MM.1S (cell line): Measurements from ENCODE around the gene GAS7.

Source experiments
- DNase-seq: peaks from one replicate; pipeline ENCODE4 v3.0.0-alpha.2; 2015
- H2AFZ ChIP-seq: fragments of 300-600 bp; sonication (generic); 2 replicates; pipeline ENCODE4 v1.6.0; 2016; ENCODE audit warnings: antibody characterized with exemption, low read length
- H3F3A ChIP-seq: fragments of 300-600 bp; sonication (generic); 2 replicates; pipeline ENCODE4 v1.6.1; 2016; ENCODE audit warnings: mild to moderate bottlenecking, antibody characterized with exemption, low read length, moderate library complexity, mixed read lengths; ENCODE audit not compliant: insufficient read depth
- H3K27ac ChIP-seq: fragments of 300-600 bp; sonication (generic); 2 replicates; pipeline ENCODE4 v1.5.1; 2016; ENCODE audit warnings: mild to moderate bottlenecking, low read length
- H3K27me3 ChIP-seq: fragments of 300-600 bp; sonication (generic); replicated peaks from 2 replicates; pipeline ENCODE4 v1.6.0; 2016; ENCODE audit warnings: low read length; ENCODE audit not compliant: insufficient read depth
- H3K36me3 ChIP-seq: fragments of 300-600 bp; sonication (generic); replicated peaks from 2 replicates; pipeline ENCODE4 v1.6.1; 2016; ENCODE audit warnings: mild to moderate bottlenecking, low read length, mixed read lengths; ENCODE audit not compliant: insufficient read depth
- H3K4me1 ChIP-seq: fragments of 300-600 bp; sonication (generic); 2 replicates; pipeline ENCODE4 v1.6.1; 2016; ENCODE audit warnings: low read length, mixed read lengths
- H3K4me2 ChIP-seq: fragments of 300-600 bp; sonication (generic); 2 replicates; pipeline ENCODE4 v1.6.0; 2016; ENCODE audit warnings: low read depth, low read length
- H3K4me3 ChIP-seq: fragments of 300-600 bp; sonication (generic); 2 replicates; pipeline ENCODE4 v1.5.1; 2016; ENCODE audit warnings: low read length, mixed read lengths
- H3K79me2 ChIP-seq: fragments of 300-600 bp; sonication (generic); 2 replicates; pipeline ENCODE4 v1.6.1; 2016; ENCODE audit warnings: mixed run types, low read length, mixed read lengths
- H3K9ac ChIP-seq: fragments of 300-600 bp; sonication (generic); 2 replicates; pipeline ENCODE4 v1.6.1; 2016; ENCODE audit warnings: low read length, mixed read lengths
- H3K9me2 ChIP-seq: fragments of 300-600 bp; sonication (generic); replicated peaks from 2 replicates; pipeline ENCODE4 v1.6.1; 2016; ENCODE audit warnings: mild to moderate bottlenecking, low read length, mixed read lengths; ENCODE audit not compliant: insufficient read depth
- H3K9me3 ChIP-seq: fragments of 300-600 bp; sonication (generic); replicated peaks from 2 replicates; pipeline ENCODE4 v1.6.1; 2016; ENCODE audit warnings: mild to moderate bottlenecking, low read length, mixed read lengths; ENCODE audit not compliant: insufficient read depth
- H4K20me1 ChIP-seq: fragments of 300-600 bp; sonication (generic); 2 replicates; pipeline ENCODE4 v1.6.1; 2016; ENCODE audit warnings: mild to moderate bottlenecking, low read length, moderate library complexity, mixed read lengths; ENCODE audit not compliant: insufficient read depth
- EZH2 ChIP-seq: fragments of 300-600 bp; sonication (generic); optimal IDR thresholded peaks from 2 replicates; pipeline ENCODE3; 2017; ENCODE audit warnings: low read depth, mild to moderate bottlenecking, antibody characterized with exemption, low read length, mixed read lengths
- EZH2phosphoT487 ChIP-seq: fragments of 300-600 bp; sonication (generic); IDR thresholded peaks from 2 replicates; pipeline ENCODE4 v1.6.1; 2018; ENCODE audit warnings: antibody characterized with exemption, low read length
- TF ChIP-seq, protein P1 (sequence below): fragments of 300-600 bp; sonication (generic); IDR thresholded peaks from 2 replicates; pipeline ENCODE4 v1.5.1; 2016; ENCODE audit warnings: antibody characterized with exemption, low read length, mixed read lengths

GAS7 gene

DNA sequence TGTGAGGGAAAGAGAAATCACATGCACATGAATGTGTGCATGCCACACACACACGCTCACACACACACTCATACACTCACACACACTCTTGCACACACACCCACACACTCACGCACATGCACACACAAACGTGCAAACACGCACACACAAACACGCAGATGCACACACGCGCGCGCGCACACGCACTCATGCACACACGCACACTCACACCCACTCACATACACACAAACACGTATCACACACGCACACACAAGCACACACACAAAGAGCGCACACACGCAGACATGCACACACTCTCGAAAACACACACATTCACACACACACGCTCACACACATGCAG is 72.2 kb downstream of the GAS7 start:
- no peak overlapping the region for H3K9ac ChIP-seq
- H3F3A ChIP-seq = no peaks in the 10 kb centered on the region
- no peaks in the 10 kb centered on the region for H3K27me3 ChIP-seq
- no peak overlapping the region for H3K27ac ChIP-seq
- no peaks in the 10 kb centered on the region for H3K9me2 ChIP-seq
- TF ChIP-seq EZH2phosphoT487 = no peak
- TF ChIP-seq, protein P1, sequence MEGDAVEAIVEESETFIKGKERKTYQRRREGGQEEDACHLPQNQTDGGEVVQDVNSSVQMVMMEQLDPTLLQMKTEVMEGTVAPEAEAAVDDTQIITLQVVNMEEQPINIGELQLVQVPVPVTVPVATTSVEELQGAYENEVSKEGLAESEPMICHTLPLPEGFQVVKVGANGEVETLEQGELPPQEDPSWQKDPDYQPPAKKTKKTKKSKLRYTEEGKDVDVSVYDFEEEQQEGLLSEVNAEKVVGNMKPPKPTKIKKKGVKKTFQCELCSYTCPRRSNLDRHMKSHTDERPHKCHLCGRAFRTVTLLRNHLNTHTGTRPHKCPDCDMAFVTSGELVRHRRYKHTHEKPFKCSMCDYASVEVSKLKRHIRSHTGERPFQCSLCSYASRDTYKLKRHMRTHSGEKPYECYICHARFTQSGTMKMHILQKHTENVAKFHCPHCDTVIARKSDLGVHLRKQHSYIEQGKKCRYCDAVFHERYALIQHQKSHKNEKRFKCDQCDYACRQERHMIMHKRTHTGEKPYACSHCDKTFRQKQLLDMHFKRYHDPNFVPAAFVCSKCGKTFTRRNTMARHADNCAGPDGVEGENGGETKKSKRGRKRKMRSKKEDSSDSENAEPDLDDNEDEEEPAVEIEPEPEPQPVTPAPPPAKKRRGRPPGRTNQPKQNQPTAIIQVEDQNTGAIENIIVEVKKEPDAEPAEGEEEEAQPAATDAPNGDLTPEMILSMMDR = no peak
- TF ChIP-seq EZH2 = no peak
- no peak overlapping the region for H3K4me2 ChIP-seq
- H3K9me3 ChIP-seq = no peaks in the 10 kb centered on the region
- no peaks in the 10 kb centered on the region for H4K20me1 ChIP-seq
- no peak for DNase-seq
- no peaks in the 10 kb centered on the region for H3K36me3 ChIP-seq
- no peak overlapping the region for H2AFZ ChIP-seq
- no peaks in the 10 kb centered on the region for H3K79me2 ChIP-seq
- H3K4me3 ChIP-seq = no peak overlapping the region
- no peaks in the 10 kb centered on the region for H3K4me1 ChIP-seq

DNA sequence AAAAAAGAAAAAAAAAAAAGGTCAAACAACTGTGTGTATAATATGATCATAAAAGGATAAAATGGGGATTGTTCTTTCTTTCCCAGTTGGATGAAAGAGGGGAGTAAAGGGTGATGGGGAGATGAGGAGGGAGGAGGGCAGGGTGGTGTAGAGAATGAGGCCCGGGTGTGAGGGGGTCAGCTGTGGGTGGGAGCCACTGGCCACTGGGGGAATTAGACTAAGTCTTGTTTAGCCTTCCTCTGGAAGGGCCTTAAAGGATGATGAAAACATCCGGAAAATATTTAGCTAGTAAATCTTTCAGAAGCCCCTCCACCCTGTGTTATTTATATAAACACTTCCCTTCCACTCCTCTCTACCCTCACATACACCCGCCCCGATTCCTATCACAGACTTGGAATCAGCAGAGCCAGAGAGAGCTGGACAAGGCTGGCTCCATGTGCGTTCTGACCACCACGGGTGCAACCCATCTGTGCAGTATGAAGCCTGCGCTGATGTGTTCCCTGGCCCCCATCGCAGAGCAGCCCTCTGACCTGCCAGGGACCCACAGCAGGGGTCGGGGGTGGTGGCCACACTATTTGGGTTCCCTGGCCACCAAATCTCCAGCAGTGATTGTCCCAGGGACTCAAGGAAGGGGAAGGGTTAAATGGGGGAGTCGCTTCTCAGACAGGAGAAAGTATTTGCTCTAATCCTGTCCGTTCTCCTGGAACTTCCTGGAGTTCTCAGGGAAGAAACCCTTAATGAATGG is 72.7 kb downstream of the GAS7 start:
- Histone ChIP-seq H4K20me1 (no peaks in the 10 kb centered on the region), H3K27ac (no peak overlapping the region), H3K4me3 (no peak overlapping the region), H3K9me3 (no peaks in the 10 kb centered on the region), H3K27me3 (no peaks in the 10 kb centered on the region), H3K79me2 (no peaks in the 10 kb centered on the region), H2AFZ (no peak overlapping the region), H3K4me2 (no peak overlapping the region), H3K9me2 (no peaks in the 10 kb centered on the region), H3K4me1 (no peaks in the 10 kb centered on the region), H3F3A (no peaks in the 10 kb centered on the region), H3K9ac (no peak overlapping the region), H3K36me3 (no peaks in the 10 kb centered on the region)
- no peak for TF ChIP-seq EZH2phosphoT487
- TF ChIP-seq, protein P1 = no peak
- no peak for TF ChIP-seq EZH2
- DNase-seq = no peak

DNA sequence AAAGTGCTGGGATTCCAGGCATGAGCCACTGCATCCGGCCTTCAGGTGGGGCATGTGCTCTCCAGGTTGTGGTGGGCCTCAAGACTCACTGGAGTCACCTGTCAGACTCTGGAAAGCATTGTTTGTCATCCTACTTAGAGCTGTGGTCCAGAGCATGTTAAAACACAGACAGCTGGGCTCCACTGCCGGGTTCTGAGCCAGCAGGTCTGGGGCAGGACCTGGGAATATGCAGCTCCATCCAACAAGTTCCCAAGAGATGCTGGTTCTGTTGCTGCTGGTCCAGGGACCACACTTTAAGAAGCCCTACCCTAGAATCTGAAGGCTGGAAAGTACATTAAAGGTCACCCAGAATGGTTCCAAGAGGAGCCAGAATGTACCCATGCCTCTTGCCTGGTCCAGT is 75.3 kb downstream of the GAS7 start:
- Histone ChIP-seq H4K20me1 (no peaks in the 10 kb centered on the region), H3K4me3 (no peak overlapping the region), H3K9me2 (no peaks in the 10 kb centered on the region), H3K4me2 (no peak overlapping the region), H3K27me3 (no peaks in the 10 kb centered on the region), H3K9me3 (no peaks in the 10 kb centered on the region), H3F3A (0 out of 2 replicates have a peak, but pooled peaks cover 2% of the 10 kb centered on the region), H3K27ac (no peak overlapping the region), H3K9ac (no peak overlapping the region), H3K79me2 (no peaks in the 10 kb centered on the region), H3K36me3 (no peaks in the 10 kb centered on the region), H3K4me1 (peaks cover 11% of the 10 kb centered on the region), H2AFZ (no peak overlapping the region)
- no peak for TF ChIP-seq EZH2phosphoT487
- TF ChIP-seq, protein P1 = no peak
- no peak for DNase-seq
